ENCODE measurements around the gene TP53I13. TPM values are rescaled to one million over a fixed set of nuclear protein-coding genes. Genes with fewer than 3 reads are reported as not detected.

The TP53I13 gene
- total and polyA plus RNA-seq, 2 of the 13 experiments (the other 11 are each of a cell fraction or from before 2014, with no cell fraction given) = 16.9 to 25.7 TPM

GRCh38 chr17:29591146-29591736 lies 22.7 kb downstream of the TP53I13 start (continued):
- TF ChIP-seq EP300 (IDR thresholded peaks at IDR 0.05; ENCODE audit: low read depth in 2 of 2, low read length in 2 of 2) = no peak
- TF ChIP-seq EP300 (CRISPR knock-in tag; IDR thresholded peaks at IDR 0.05; ENCODE audit: borderline replicate concordance) = no peak
- TF ChIP-seq KLF9 (CRISPR knock-in tag; IDR thresholded peaks at IDR 0.05; ENCODE audit: low read depth) = no peak
- TF ChIP-seq ARID5B (CRISPR knock-in tag; IDR thresholded peaks at IDR 0.05) = 0 out of 2 replicates have a peak, but pooled peaks have one; percentile 13
- no peak for TF ChIP-seq FOXP1 (IDR thresholded peaks at IDR 0.05)
- TF ChIP-seq FOXP1 (CRISPR knock-in tag; IDR thresholded peaks at IDR 0.05) = no peak
- peak; percentile 33; the same call in 1 of the 2 replicates for TF ChIP-seq EED (CRISPR knock-in tag; IDR thresholded peaks at IDR 0.05)
- TF ChIP-seq NKX3-1 (CRISPR knock-in tag; IDR thresholded peaks at IDR 0.05) = no peak
- no peak for TF ChIP-seq ZKSCAN1 (IDR thresholded peaks at IDR 0.05; ENCODE audit: low read length)
- no peak for TF ChIP-seq RBM22 (optimal IDR thresholded peaks at IDR 0.05; ENCODE audit: low read length)
- no peak for TF ChIP-seq SP140L (CRISPR knock-in tag; IDR thresholded peaks at IDR 0.05; ENCODE audit: borderline replicate concordance)
- TF ChIP-seq NCOR1 (IDR thresholded peaks at IDR 0.05; ENCODE audit: borderline replicate concordance, low read length) = no peak
- TF ChIP-seq FOSL2 (CRISPR knock-in tag; IDR thresholded peaks at IDR 0.05) = peak; percentile 73
- peak; percentile 19 for TF ChIP-seq ZMYM4 (CRISPR knock-in tag; IDR thresholded peaks at IDR 0.05)
- no peak for TF ChIP-seq AGO1 (IDR thresholded peaks at IDR 0.05; ENCODE audit: low read depth, low read length, poor library complexity, severe bottlenecking)
- TF ChIP-seq CBX1 (IDR thresholded peaks at IDR 0.05; ENCODE audit: low read depth) = no peak
- 0 out of 2 replicates have a peak, but pooled peaks have one; percentile 41 for TF ChIP-seq ZNF646 (CRISPR knock-in tag; IDR thresholded peaks at IDR 0.05)

All from HepG2 (cell line).